CD4-positive, CD25-positive, alpha-beta regulatory T cell (primary cell): Measurements from ENCODE around the gene CD72. TPM values are rescaled to one million over a fixed set of nuclear protein-coding genes. Genes with fewer than 3 reads are reported as not detected.
A peak's percentile ranks its signal among the peaks of the same experiment; 100 is the strongest.

ENCODE experiments used
- ATAC-seq, 2 donors: fragments of 150-1000 bp; cut with Tn5 transposase; one replicate each; pipeline ENCODE4 v1.10.0; 2021; ENCODE audit warnings: low read depth in 2 of 2, moderate number of reproducible peaks in 2 of 2, moderate library complexity in 1 of 2
- DNase-seq, 3 donors: peaks; one replicate each; pipeline versions ENCODE4 v3.0.0 to v3.0.0-alpha.2; 2012 to 2022; ENCODE audit warnings: mixed read lengths in 1 of 3
- H3K27ac ChIP-seq: one replicate; pipeline ENCODE4 v1.7.0; 2013; ENCODE audit warnings: mild to moderate bottlenecking, low read length; ENCODE audit not compliant: insufficient read depth, poor library complexity, severe bottlenecking
- H3K27me3 ChIP-seq: one replicate; pipeline ENCODE4 v1.7.0; 2013; ENCODE audit warnings: low read length; ENCODE audit not compliant: control insufficient read depth, insufficient read depth
- H3K36me3 ChIP-seq: one replicate; pipeline ENCODE4 v1.7.0; 2013; ENCODE audit warnings: mild to moderate bottlenecking, low read length, moderate library complexity; ENCODE audit not compliant: control insufficient read depth, insufficient read depth
- H3K4me1 ChIP-seq: 2 replicates; pipeline ENCODE4 v1.7.0; 2013; ENCODE audit warnings: mild to moderate bottlenecking, low read length; ENCODE audit not compliant: insufficient read depth, control insufficient read depth, poor library complexity, severe bottlenecking
- H3K4me3 ChIP-seq: one replicate; pipeline ENCODE4 v1.7.0; 2013; ENCODE audit warnings: low read depth, mild to moderate bottlenecking, low read length, moderate library complexity
- H3K9me3 ChIP-seq, 2 experiments: 1 replicate in 1 of 2; 2 replicates in 1 of 2; pipeline ENCODE4 v1.7.0; 2013; ENCODE audit warnings: low read length in 2 of 2, mild to moderate bottlenecking in 1 of 2, moderate library complexity in 1 of 2; ENCODE audit not compliant: control insufficient read depth in 2 of 2
- H3K27ac Mint-ChIP-seq, 3 donors: one replicate each; pipeline ENCODE4 v1.8.0; 2020 to 2022; ENCODE audit warnings: mild to moderate bottlenecking in 3 of 3, mixed read lengths in 3 of 3, moderate library complexity in 2 of 3
- H3K27me3 Mint-ChIP-seq: one replicate; pipeline ENCODE4 v1.8.0; 2022; ENCODE audit warnings: mild to moderate bottlenecking, mixed read lengths
- H3K36me3 Mint-ChIP-seq: one replicate; pipeline ENCODE4 v1.8.0; 2020; ENCODE audit warnings: mixed read lengths
- H3K4me1 Mint-ChIP-seq, 4 donors: one replicate each; pipeline ENCODE4 v1.8.0; 2020 to 2022; ENCODE audit warnings: mixed read lengths in 4 of 4, mild to moderate bottlenecking in 1 of 4
- H3K4me3 Mint-ChIP-seq, 4 donors: one replicate each; pipeline ENCODE4 v1.8.0; 2020 to 2022; ENCODE audit warnings: mild to moderate bottlenecking in 4 of 4, mixed read lengths in 4 of 4, moderate library complexity in 3 of 4
- H3K9me3 Mint-ChIP-seq, 7 donors: one replicate each; pipeline ENCODE4 v1.8.0; 2020 to 2022; ENCODE audit warnings: mixed read lengths in 7 of 7, mild to moderate bottlenecking in 3 of 7, moderate library complexity in 2 of 7
- polyA plus RNA-seq, 4 donors: library from polyadenylated mRNA; unstranded; fragments of 300-500 nt; fragmentation: Illumina TruSeq; gene quantifications; one replicate each; pipeline ENCODE4 v1.2.3, GENCODE V29; 2021
- total RNA-seq: library from RNA; stranded (reverse); gene quantifications from one replicate; pipeline ENCODE4 v1.2.3, GENCODE V29; 2022

The CD72 gene
- total and polyA plus RNA-seq, 5 donors from 2014 or later: 1.0 to 7.9 (median 2.7) TPM

GRCh38 chr9:35661756-35662350 is 43.6 kb upstream of the CD72 start:
- H3K27ac ChIP-seq: peak overlapping the region; percentile 69
- peaks cover 17% of the 10 kb centered on the region for H3K36me3 Mint-ChIP-seq
- peak overlapping the region; percentile 55 for H3K4me3 ChIP-seq
- H3K27me3 Mint-ChIP-seq: peaks cover 12% of the 10 kb centered on the region
- DNase-seq (peak in 1 of 3 donors; percentile 67), ATAC-seq (no peak)
- H3K4me3 Mint-ChIP-seq: peak overlapping the region; percentile 82 to 97 (median 86)
- H3K4me1 Mint-ChIP-seq: peaks cover 20 to 86% (median 61%) of the 10 kb centered on the region in 4 donors
- H3K27me3 ChIP-seq: no peaks in the 10 kb centered on the region
- H3K4me1 ChIP-seq: peaks cover 77% of the 10 kb centered on the region
- no peaks in the 10 kb centered on the region for H3K9me3 ChIP-seq
- H3K27ac Mint-ChIP-seq: peak overlapping the region; percentile 58 to 92 (median 90)
- H3K9me3 Mint-ChIP-seq: peaks cover 0 to 3% (median 0%) of the 10 kb centered on the region in 7 donors
- peaks cover 11% of the 10 kb centered on the region for H3K36me3 ChIP-seq

- H3K9me3 Mint-ChIP-seq: peaks cover 0 to 3% (median 0%) of the 10 kb centered on the region in 7 donors
- no peaks in the 10 kb centered on the region for H3K27me3 ChIP-seq
- peaks cover 11% of the 10 kb centered on the region for H3K36me3 ChIP-seq
- H3K36me3 Mint-ChIP-seq: peaks cover 17% of the 10 kb centered on the region
- peak overlapping the region; percentile 32 to 84 (median 78) for H3K27ac Mint-ChIP-seq
- H3K4me1 Mint-ChIP-seq: peaks cover 25 to 92% (median 70%) of the 10 kb centered on the region in 4 donors
- H3K4me3 ChIP-seq: peak overlapping the region; percentile 19
- peak overlapping the region; percentile 66 to 97 (median 82) for H3K4me3 Mint-ChIP-seq
- H3K27ac ChIP-seq: peak overlapping the region; percentile 69
- H3K4me1 ChIP-seq: peaks cover 77% of the 10 kb centered on the region
- ATAC-seq (no peak), DNase-seq (no peak)
- peaks cover 19% of the 10 kb centered on the region for H3K27me3 Mint-ChIP-seq
- no peaks in the 10 kb centered on the region for H3K9me3 ChIP-seq
These were observed 42.8 kb upstream of the CD72 start for GRCh38 chr9:35660966-35661415.

GRCh38 chr9:35659340-35659739 is 41.1 kb upstream of the CD72 start:
- peak overlapping the region; percentile 99 for H3K27ac ChIP-seq
- peaks cover 17% of the 10 kb centered on the region for H3K36me3 Mint-ChIP-seq
- H3K4me1 Mint-ChIP-seq: peaks cover 23 to 87% (median 72%) of the 10 kb centered on the region in 4 donors
- no peaks in the 10 kb centered on the region for H3K9me3 ChIP-seq
- H3K4me3 ChIP-seq: peak overlapping the region; percentile 85
- H3K4me1 ChIP-seq: peaks cover 61% of the 10 kb centered on the region
- peaks cover 11% of the 10 kb centered on the region for H3K36me3 ChIP-seq
- H3K27me3 ChIP-seq: no peaks in the 10 kb centered on the region
- peak overlapping the region; percentile 91 to 97 (median 94) for H3K4me3 Mint-ChIP-seq
- peaks cover 19% of the 10 kb centered on the region for H3K27me3 Mint-ChIP-seq
- no peak for DNase-seq
- peaks cover 0 to 3% (median 0%) of the 10 kb centered on the region in 7 donors for H3K9me3 Mint-ChIP-seq
- peak overlapping the region; percentile 66 to 100 (median 91) for H3K27ac Mint-ChIP-seq
- ATAC-seq: no peak

- no peaks in the 10 kb centered on the region for H3K27me3 ChIP-seq
- Mint-ChIP-seq H3K36me3 (peaks cover 17% of the 10 kb centered on the region), H3K9me3 (peaks cover 0 to 3% (median 0%) of the 10 kb centered on the region in 7 donors), H3K4me3 (peak overlapping the region; percentile 91 to 97 (median 94)), H3K27me3 (peaks cover 19% of the 10 kb centered on the region), H3K4me1 (peaks cover 23 to 87% (median 70%) of the 10 kb centered on the region in 4 donors), H3K27ac (peak overlapping the region in 2 of 3 donors; percentile 91 to 100)
- H3K4me3 ChIP-seq: peak overlapping the region; percentile 85
- H3K27ac ChIP-seq: peak overlapping the region; percentile 99
- no peak for ATAC-seq
- no peak for DNase-seq
- H3K4me1 ChIP-seq: peaks cover 57% of the 10 kb centered on the region
- H3K9me3 ChIP-seq: no peaks in the 10 kb centered on the region
- peaks cover 11% of the 10 kb centered on the region for H3K36me3 ChIP-seq
These were observed 40.7 kb upstream of the CD72 start for GRCh38 chr9:35658968-35659220.

GRCh38 chr9:35658137-35658967 is 40.1 kb upstream of the CD72 start, which contains the start of gene CCDC107:
CCDC107 (plus strand) TSS chr9:35658292; CDS start chr9:35658380, 88 bp downstream.
- no peaks in the 10 kb centered on the region for H3K9me3 ChIP-seq
- H3K4me1 ChIP-seq: peaks cover 53% of the 10 kb centered on the region
- peak within 1 kb of the TSS; percentile 91 to 98 (median 96) for H3K4me3 Mint-ChIP-seq
- H3K27me3 ChIP-seq: no peaks in the 10 kb centered on the region
- H3K27ac Mint-ChIP-seq: peak within 1 kb of the TSS; percentile 96 to 100 (median 100)
- peaks cover 0 to 3% (median 0%) of the 10 kb centered on the region in 7 donors for H3K9me3 Mint-ChIP-seq
- peaks cover 11% of the 10 kb centered on the region for H3K36me3 ChIP-seq
- DNase-seq (peak; percentile 80 to 90 (median 81)), ATAC-seq (peak; percentile 62 to 65)
- peaks cover 19% of the 10 kb centered on the region for H3K27me3 Mint-ChIP-seq
- H3K36me3 Mint-ChIP-seq: peaks cover 17% of the 10 kb centered on the region
- peak within 1 kb of the TSS; percentile 89 for H3K4me3 ChIP-seq
- peaks cover 23 to 85% (median 67%) of the 10 kb centered on the region in 4 donors for H3K4me1 Mint-ChIP-seq
- H3K27ac ChIP-seq: peak within 1 kb of the TSS; percentile 99

- Histone ChIP-seq H3K9me3 (no peaks in the 10 kb centered on the region), H3K27me3 (no peaks in the 10 kb centered on the region), H3K4me3 (peak within 1 kb of the TSS; percentile 89), H3K27ac (peak within 1 kb of the TSS; percentile 99), H3K36me3 (peaks cover 11% of the 10 kb centered on the region), H3K4me1 (peaks cover 46% of the 10 kb centered on the region)
- peak within 1 kb of the TSS; percentile 91 to 98 (median 96) for H3K4me3 Mint-ChIP-seq
- ATAC-seq (peak; percentile 78 to 84), DNase-seq (peak; percentile 89 to 92 (median 91))
- H3K27me3 Mint-ChIP-seq: peaks cover 19% of the 10 kb centered on the region
- peaks cover 23 to 78% (median 62%) of the 10 kb centered on the region in 4 donors for H3K4me1 Mint-ChIP-seq
- H3K27ac Mint-ChIP-seq: peak within 1 kb of the TSS; percentile 96 to 100 (median 100)
- peaks cover 0 to 3% (median 0%) of the 10 kb centered on the region in 7 donors for H3K9me3 Mint-ChIP-seq
- H3K36me3 Mint-ChIP-seq: peaks cover 17% of the 10 kb centered on the region
These were observed 39.4 kb upstream of the CD72 start, which contains the start of gene RMRP for GRCh38 chr9:35657546-35658136. RMRP (minus strand) TSS chr9:35658019.

- Mint-ChIP-seq H3K36me3 (peaks cover 17% of the 10 kb centered on the region), H3K27ac (peak overlapping the region; percentile 96 to 100 (median 100)), H3K27me3 (peaks cover 19% of the 10 kb centered on the region), H3K4me3 (peak overlapping the region; percentile 91 to 98 (median 96)), H3K4me1 (peaks cover 21 to 78% (median 59%) of the 10 kb centered on the region in 4 donors), H3K9me3 (peaks cover 0 to 3% (median 0%) of the 10 kb centered on the region in 7 donors)
- Histone ChIP-seq H3K4me3 (peak overlapping the region; percentile 89), H3K36me3 (peaks cover 11% of the 10 kb centered on the region), H3K27me3 (no peaks in the 10 kb centered on the region), H3K27ac (peak overlapping the region; percentile 99), H3K9me3 (no peaks in the 10 kb centered on the region), H3K4me1 (peaks cover 45% of the 10 kb centered on the region)
- DNase-seq (no peak), ATAC-seq (no peak)
These were observed 38.8 kb upstream of the CD72 start for GRCh38 chr9:35656831-35657545.
